HepG2 (cell line): Measurements from ENCODE around the gene CD96. TPM values are rescaled to one million over a fixed set of nuclear protein-coding genes. Genes with fewer than 3 reads are reported as not detected.

ENCODE experiments used
- ATAC-seq: fragments of 200-7000 bp; cut with Tn5 transposase; 3 replicates; pipeline ENCODE4 v1.9.1; 2020; ENCODE audit warnings: mild to moderate bottlenecking, moderate library complexity
- BruUV-seq: library from RNA; stranded (reverse); fragments of 400-500 nt; replicated peaks from 2 replicates; lab custom pipeline; 2021; lab: Mats Ljungman, UMichigan
- CTCF ChIA-PET: fragments of 300-600 bp; formaldehyde crosslinking; extraction: SDS; loops from one replicate; lab custom pipeline; 2021; ENCODE audit warnings: low total read pairs, inconsistent platforms, low intra/inter-chr PET ratio; lab: Yijun Ruan, JAX
- POLR2A ChIA-PET: fragments of 350-600 bp; sonication (Branson Sonifier 250); formaldehyde crosslinking; loops from one replicate; lab custom pipeline; 2020; ENCODE audit warnings: antibody characterized with exemption, inconsistent platforms; lab: Yijun Ruan, JAX
- DNase-seq: peaks from one replicate; pipeline ENCODE4 v3.0.0-alpha.2; 2015; ENCODE audit warnings: low spot score
- FAIRE-seq: peaks from 3 replicates; lab custom pipeline; 2011; peaks lifted over from hg19 to GRCh38; lab: Jason Lieb, UNC
- H2AFZ ChIP-seq: one replicate; pipeline ENCODE4 v1.6.1; 2011; ENCODE audit warnings: low read length, inconsistent platforms
- H3K27ac ChIP-seq: fragments of 300-600 bp; 3 replicates; pipeline ENCODE4 v1.8.0; 2011; ENCODE audit warnings: mixed run types, mild to moderate bottlenecking, mixed read lengths, low read length, inconsistent platforms; ENCODE audit not compliant: insufficient read depth; ENCODE audit errors: extremely low read length
- H3K27me3 ChIP-seq, 2 experiments: fragments of 200-600 bp in 1 of 2; 2 replicates in 1 of 2; 3 replicates in 1 of 2; pipeline versions ENCODE4 v1.6.0 to v1.8.0; 2011; ENCODE audit warnings: low read length in 2 of 2, mild to moderate bottlenecking in 2 of 2, moderate library complexity in 2 of 2, inconsistent platforms in 1 of 2; ENCODE audit not compliant: insufficient read depth in 2 of 2, control insufficient read depth in 1 of 2
- H3K36me3 ChIP-seq, 2 experiments: fragments of 200-600 bp in 1 of 2; replicated peaks in 1 of 2; 2 replicates in 1 of 2; 3 replicates in 1 of 2; pipeline versions ENCODE4 v1.5.1 to v1.8.0; 2011; ENCODE audit warnings: low read length in 2 of 2, inconsistent platforms in 1 of 2; ENCODE audit not compliant: insufficient read depth in 2 of 2, control insufficient read depth in 1 of 2
- H3K4me1 ChIP-seq: 2 replicates; pipeline ENCODE4 v1.5.1; 2012; ENCODE audit warnings: low read length, inconsistent platforms; ENCODE audit not compliant: insufficient read depth
- H3K4me2 ChIP-seq: 2 replicates; pipeline ENCODE4 v1.6.0; 2011; ENCODE audit warnings: low read depth, low read length, inconsistent platforms
- H3K4me3 ChIP-seq, 3 experiments: fragments of 200-600 bp in 1 of 3; sonication (generic), shearing (Covaris generic) in 1 of 3; replicated peaks in 1 of 3; 2 replicates each; pipeline ENCODE4 v1.5.1; 2011 to 2016; ENCODE audit warnings: low read length in 3 of 3, inconsistent platforms in 2 of 3, low read depth in 2 of 3, mild to moderate bottlenecking in 2 of 3, control low read depth in 1 of 3, mixed read lengths in 1 of 3; ENCODE audit not compliant: insufficient read depth in 1 of 3
- H3K79me2 ChIP-seq: one replicate; pipeline ENCODE4 v1.6.1; 2011; ENCODE audit warnings: low read length, inconsistent platforms; ENCODE audit not compliant: insufficient read depth
- H3K9ac ChIP-seq: 2 replicates; pipeline ENCODE4 v1.6.0; 2011; ENCODE audit warnings: mild to moderate bottlenecking, low read depth, low read length, inconsistent platforms; ENCODE audit not compliant: insufficient read depth
- H3K9me3 ChIP-seq: 2 replicates; pipeline ENCODE4 v1.5.1; 2012; ENCODE audit warnings: mild to moderate bottlenecking, low read length
- H4K20me1 ChIP-seq: 2 replicates; pipeline ENCODE4 v1.6.0; 2011; ENCODE audit warnings: inconsistent platforms, mild to moderate bottlenecking, low read length, moderate library complexity; ENCODE audit not compliant: insufficient read depth
- AHDC1 ChIP-seq: sonication (generic); formaldehyde crosslinking; IDR thresholded peaks from 2 replicates; pipeline ENCODE4 v1.5.1; 2020; ENCODE audit warnings: mild to moderate bottlenecking, missing genetic modification reagents, borderline replicate concordance
- DNMT1 ChIP-seq: sonication (generic); formaldehyde crosslinking; IDR thresholded peaks from 2 replicates; pipeline ENCODE4 v1.5.1; 2020; ENCODE audit warnings: mild to moderate bottlenecking, missing genetic modification reagents
- KDM6A ChIP-seq: IDR thresholded peaks from 2 replicates; pipeline ENCODE4 v1.6.1; 2016; ENCODE audit warnings: low read depth
- MTF2 ChIP-seq: sonication (generic); formaldehyde crosslinking; IDR thresholded peaks from 2 replicates; pipeline ENCODE4 v1.5.0; 2020; ENCODE audit warnings: missing genetic modification reagents, borderline replicate concordance
- NR2C2 ChIP-seq: sonication (generic); formaldehyde crosslinking; IDR thresholded peaks from 2 replicates; pipeline ENCODE4 v1.4.0; 2020; ENCODE audit warnings: missing genetic modification reagents, mild to moderate bottlenecking, moderate library complexity, borderline replicate concordance
- PHF8 ChIP-seq: sonication (generic); formaldehyde crosslinking; IDR thresholded peaks from 2 replicates; pipeline ENCODE4 v1.5.0; 2020; ENCODE audit warnings: missing genetic modification reagents
- SP1 ChIP-seq, 2 experiments: fragments of 450-650 bp in 1 of 2; sonication (generic) in 1 of 2; formaldehyde crosslinking in 1 of 2; IDR thresholded peaks; 2 replicates each; pipeline versions ENCODE4 v1.4.0 to v1.6.1; 2016 to 2020; ENCODE audit warnings: missing genetic modification reagents in 1 of 2
- ZBTB40 ChIP-seq, 2 experiments: fragments of 450-650 bp in 1 of 2; sonication (generic) in 1 of 2; formaldehyde crosslinking in 1 of 2; IDR thresholded peaks; 2 replicates each; pipeline versions ENCODE4 v1.6.1 to v1.8.0; 2016 to 2022; ENCODE audit warnings: antibody characterized with exemption in 1 of 2, mild to moderate bottlenecking in 1 of 2, missing genetic modification reagents in 1 of 2
- WGBS: methylation state at CpG from one replicate; pipeline ENCODE4 v1.1.6; 2017; ENCODE audit warnings: low lambda C conversion rate; 5-methylcytosine and 5-hydroxymethylcytosine counted together
- in situ Hi-C: cut with HindIII; loops from 2 replicates; pipeline ENCODE4 v1.10.0; 2017; ENCODE audit warnings: low pct_unique_long_range_greater_than_20kb; ENCODE audit not compliant: extremely low pct_ligation_motif_present
- intact Hi-C: fragments of 100-400 bp; cut with micrococcal nuclease; formaldehyde crosslinking; loops from one replicate; pipeline ENCODE4 v1.10.0; 2022; ENCODE audit not compliant: unreplicated experiment
- polyA plus RNA-seq, 8 experiments: library from polyadenylated mRNA; depleted of rRNA in 3 of 8; stranded (reverse) in 7 of 8; unstranded in 1 of 8; fragments of >200 nt; fragmentation: Illumina TruSeq in 4 of 8; extraction: Trizol in 4 of 8; gene quantifications; 2 replicates each; pipeline versions ENCODE4 v1.2.1 to v1.2.3, GENCODE V29; 2011 to 2016; ENCODE audit warnings: low read depth in 4 of 8, missing spikeins in 1 of 8, mixed read lengths in 1 of 8; ENCODE audit not compliant: insufficient read depth in 1 of 8
- total RNA-seq, 5 experiments: library from RNA; depleted of rRNA; stranded (reverse); fragments of >200 nt; fragmentation: Illumina TruSeq; extraction: Trizol; gene quantifications; 2 replicates each; pipeline ENCODE4 v1.2.3, GENCODE V29; 2016; ENCODE audit warnings: low read depth in 1 of 5

CD96 gene
- total and polyA plus RNA-seq, 2 of the 13 experiments (the other 11 are each of a cell fraction or from before 2014, with no cell fraction given) = not detected

GRCh38 chr3:111662012-111662411 lies 120.0 kb downstream of the CD96 start:
- H3K4me3 ChIP-seq = no peak overlapping the region
- H3K79me2 ChIP-seq = no peaks in the 10 kb centered on the region
- H2AFZ ChIP-seq = no peak overlapping the region
- ATAC-seq (no peak), DNase-seq (no peak), FAIRE-seq (no peak)
- WGBS = 11% methylated on average over 3 of the region's 3 CpGs
- H3K9ac ChIP-seq = no peak overlapping the region
- H3K27ac ChIP-seq = no peak overlapping the region
- BruUV-seq = no TSS peak
- ChIA-PET CTCF (no interaction called here), POLR2A (no interaction called here)
- no peak overlapping the region for H3K4me2 ChIP-seq
- no peaks in the 10 kb centered on the region for H3K27me3 ChIP-seq
- H3K9me3 ChIP-seq = peaks cover 14% of the 10 kb centered on the region
- intact Hi-C loops = no loop called here
- in situ Hi-C loops = no loop called here
- H3K4me1 ChIP-seq = no peaks in the 10 kb centered on the region
- no peaks in the 10 kb centered on the region for H4K20me1 ChIP-seq
- no peaks in the 10 kb centered on the region for H3K36me3 ChIP-seq
- TF ChIP-seq NR2C2 (CRISPR knock-in tag) (no peak), SP1 (IDR thresholded peaks at IDR 0.05) (no peak), SP1 (CRISPR knock-in tag; IDR thresholded peaks at IDR 0.05) (no peak), MTF2 (CRISPR knock-in tag) (no peak), ZBTB40 (IDR thresholded peaks at IDR 0.05) (no peak), ZBTB40 (CRISPR knock-in tag; IDR thresholded peaks at IDR 0.05) (no peak), PHF8 (no peak), AHDC1 (CRISPR knock-in tag) (no peak), DNMT1 (CRISPR knock-in tag) (no peak), KDM6A (CRISPR knock-in tag) (no peak)
